MM.1S (cell line): Measurements from ENCODE around the gene TOMM7.

Experiments used
- EZH2 ChIP-seq: fragments of 300-600 bp; sonication (generic); optimal IDR thresholded peaks from 2 replicates; pipeline ENCODE3; 2017; ENCODE audit warnings: low read depth, mild to moderate bottlenecking, antibody characterized with exemption, low read length, mixed read lengths
- TF ChIP-seq, protein P1 (sequence below): fragments of 300-600 bp; sonication (generic); IDR thresholded peaks from 2 replicates; pipeline ENCODE4 v1.5.1; 2016; ENCODE audit warnings: antibody characterized with exemption, low read length, mixed read lengths

DNA sequence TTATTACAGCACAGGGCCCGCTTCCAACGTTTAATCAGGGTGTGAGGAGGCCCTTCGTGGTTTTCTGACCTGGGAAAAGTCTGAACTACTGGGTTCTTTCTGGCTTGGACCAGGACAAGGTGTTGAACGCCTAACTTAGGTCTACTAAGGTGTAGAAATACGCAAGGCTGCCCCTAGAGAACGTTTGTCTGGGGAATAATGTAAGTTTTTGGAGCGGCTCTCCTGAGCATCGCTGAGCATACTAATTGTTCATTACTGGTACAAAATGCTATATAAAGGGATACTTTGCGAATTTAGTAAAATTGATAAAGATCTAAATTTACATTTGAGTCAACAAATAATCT lies 32.4 kb upstream of the TOMM7 start:
- TF ChIP-seq, protein P1, sequence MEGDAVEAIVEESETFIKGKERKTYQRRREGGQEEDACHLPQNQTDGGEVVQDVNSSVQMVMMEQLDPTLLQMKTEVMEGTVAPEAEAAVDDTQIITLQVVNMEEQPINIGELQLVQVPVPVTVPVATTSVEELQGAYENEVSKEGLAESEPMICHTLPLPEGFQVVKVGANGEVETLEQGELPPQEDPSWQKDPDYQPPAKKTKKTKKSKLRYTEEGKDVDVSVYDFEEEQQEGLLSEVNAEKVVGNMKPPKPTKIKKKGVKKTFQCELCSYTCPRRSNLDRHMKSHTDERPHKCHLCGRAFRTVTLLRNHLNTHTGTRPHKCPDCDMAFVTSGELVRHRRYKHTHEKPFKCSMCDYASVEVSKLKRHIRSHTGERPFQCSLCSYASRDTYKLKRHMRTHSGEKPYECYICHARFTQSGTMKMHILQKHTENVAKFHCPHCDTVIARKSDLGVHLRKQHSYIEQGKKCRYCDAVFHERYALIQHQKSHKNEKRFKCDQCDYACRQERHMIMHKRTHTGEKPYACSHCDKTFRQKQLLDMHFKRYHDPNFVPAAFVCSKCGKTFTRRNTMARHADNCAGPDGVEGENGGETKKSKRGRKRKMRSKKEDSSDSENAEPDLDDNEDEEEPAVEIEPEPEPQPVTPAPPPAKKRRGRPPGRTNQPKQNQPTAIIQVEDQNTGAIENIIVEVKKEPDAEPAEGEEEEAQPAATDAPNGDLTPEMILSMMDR, result 0 out of 2 replicates have a peak, but pooled peaks have one; percentile 16
- TF ChIP-seq EZH2, result no peak
